Skin epidermis (tissue), 12 donors: ENCODE measurements around the gene MACROD2.
"Not testable (repeated sequence)": the region's sequence is repeated elsewhere in the genome, so short reads cannot be mapped to it uniquely, and the experiment has no call there.

Source experiments
- H3K27ac ChIP-seq, 21 experiments: fragments of 200-600 bp; sonication (generic) in 11 of 21; one replicate each; pipeline ENCODE4 v1.5.0; 2020; ENCODE audit warnings: mild to moderate bottlenecking in 3 of 21, inconsistent platforms in 2 of 21, moderate library complexity in 2 of 21
- H3K4me3 ChIP-seq, 7 experiments: fragments of 200-600 bp; sonication (generic) in 2 of 7; one replicate each; pipeline ENCODE4 v1.5.0; 2020; ENCODE audit warnings: inconsistent platforms in 2 of 7, mild to moderate bottlenecking in 2 of 7, moderate library complexity in 1 of 7

MACROD2 gene

GRCh38 chr20:15122613-15123012 is 1127.3 kb downstream of the MACROD2 start:
- no peak overlapping the region for H3K27ac ChIP-seq
- no peak overlapping the region for H3K4me3 ChIP-seq

- Histone ChIP-seq H3K4me3 (no peak overlapping the region), H3K27ac (no peak overlapping the region)
These were observed 1135.9 kb downstream of the MACROD2 start for GRCh38 chr20:15131176-15131575.

- H3K4me3 ChIP-seq = no peak overlapping the region
These were observed 1143.3 kb downstream of the MACROD2 start for GRCh38 chr20:15138548-15139126.

GRCh38 chr20:15139522-15139921 is 1144.2 kb downstream of the MACROD2 start:
- H3K4me3 ChIP-seq = no peak overlapping the region
- H3K27ac ChIP-seq = no peak overlapping the region

More at GRCh38 chr20:15138548-15139126, 1143.3 kb downstream of the MACROD2 start:
- no peak overlapping the region for H3K27ac ChIP-seq

DNA sequence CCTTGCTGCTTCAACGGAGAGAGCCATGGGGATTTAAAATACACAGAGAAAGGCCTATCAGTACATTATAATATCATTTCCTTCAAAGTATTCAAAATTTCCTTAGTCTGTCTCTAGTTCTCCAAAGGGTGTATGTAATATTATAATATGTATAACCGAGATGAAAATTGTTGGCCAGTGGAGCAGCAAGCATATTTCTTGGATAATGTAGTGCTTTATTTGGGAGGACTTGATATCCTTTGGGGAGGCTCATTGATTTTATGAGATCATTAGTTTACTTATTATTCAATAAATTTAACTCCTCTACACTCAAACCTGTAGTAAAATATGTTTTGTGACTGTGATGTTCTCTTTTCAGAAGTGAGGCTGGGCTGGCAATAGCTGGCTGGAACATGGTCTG is 1145.0 kb downstream of the MACROD2 start:
- H3K27ac ChIP-seq = no peak overlapping the region
- H3K4me3 ChIP-seq = no peak overlapping the region

DNA sequence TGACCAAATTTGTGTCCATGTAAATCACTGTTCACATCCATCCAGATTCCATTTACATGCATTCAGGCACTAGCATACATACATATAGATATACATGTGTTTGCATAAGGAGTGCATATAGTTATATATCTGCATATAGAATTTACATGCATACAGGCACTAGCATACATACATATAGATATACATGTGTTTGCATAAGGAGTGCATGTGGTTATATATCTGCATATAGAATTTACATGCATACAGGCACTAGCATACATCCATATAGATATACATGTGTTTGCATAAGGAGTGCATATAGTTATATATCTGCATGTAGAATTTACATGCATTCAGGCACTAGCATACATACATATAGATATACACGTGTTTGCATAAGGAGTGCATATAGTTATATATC is 1145.6 kb downstream of the MACROD2 start:
- not testable (repeated sequence) for H3K4me3 ChIP-seq, H3K27ac ChIP-seq

- no peak overlapping the region for H3K4me3 ChIP-seq
- no peak overlapping the region for H3K27ac ChIP-seq
These were observed 1146.5 kb downstream of the MACROD2 start for GRCh38 chr20:15141861-15142260.

DNA sequence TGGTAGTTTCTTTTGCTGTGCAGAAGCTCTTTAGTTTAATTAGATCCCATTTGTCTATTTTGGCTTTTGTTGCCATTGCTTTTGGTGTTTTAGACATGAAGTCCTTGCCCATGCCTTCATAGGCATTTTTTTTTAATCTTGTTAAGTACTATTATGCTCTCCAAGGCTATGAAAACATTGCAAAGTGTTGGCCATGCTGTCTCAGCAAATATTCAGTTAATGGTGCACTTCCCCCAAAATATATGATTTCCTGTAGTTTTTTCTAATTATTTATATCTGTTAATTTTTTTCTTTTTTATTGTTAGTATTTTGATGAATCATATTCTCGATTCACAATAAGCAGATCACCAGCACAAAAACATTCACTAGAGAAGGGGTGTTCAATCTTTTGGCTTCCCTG is 1148.2 kb downstream of the MACROD2 start:
- Histone ChIP-seq H3K4me3 (no peak overlapping the region), H3K27ac (no peak overlapping the region)

DNA sequence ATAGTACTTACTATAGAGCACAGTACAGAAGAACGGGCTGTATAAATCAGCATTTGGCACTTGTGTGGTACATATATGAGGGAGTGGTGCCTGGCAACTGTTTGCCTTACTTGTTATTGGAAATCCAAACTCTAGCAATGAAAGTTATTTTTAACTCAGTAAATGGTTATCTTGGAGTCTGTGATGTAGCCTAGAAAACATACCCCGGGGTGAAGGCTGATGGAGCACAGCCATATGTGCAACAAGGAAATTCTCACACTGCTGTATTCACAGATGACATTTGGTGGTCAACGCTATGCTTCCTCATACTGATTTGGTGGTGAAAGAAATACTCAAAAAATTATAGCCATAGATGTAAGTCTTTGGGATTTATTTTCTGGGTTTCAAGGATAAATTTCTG is 1149.6 kb downstream of the MACROD2 start:
- no peak overlapping the region for H3K27ac ChIP-seq
- no peak overlapping the region for H3K4me3 ChIP-seq

GRCh38 chr20:15146948-15147347 is 1151.6 kb downstream of the MACROD2 start:
- H3K27ac ChIP-seq = no peak overlapping the region
- H3K4me3 ChIP-seq = no peak overlapping the region

GRCh38 chr20:15154070-15154469 is 1158.8 kb downstream of the MACROD2 start:
- Histone ChIP-seq H3K27ac (no peak overlapping the region), H3K4me3 (no peak overlapping the region)

DNA sequence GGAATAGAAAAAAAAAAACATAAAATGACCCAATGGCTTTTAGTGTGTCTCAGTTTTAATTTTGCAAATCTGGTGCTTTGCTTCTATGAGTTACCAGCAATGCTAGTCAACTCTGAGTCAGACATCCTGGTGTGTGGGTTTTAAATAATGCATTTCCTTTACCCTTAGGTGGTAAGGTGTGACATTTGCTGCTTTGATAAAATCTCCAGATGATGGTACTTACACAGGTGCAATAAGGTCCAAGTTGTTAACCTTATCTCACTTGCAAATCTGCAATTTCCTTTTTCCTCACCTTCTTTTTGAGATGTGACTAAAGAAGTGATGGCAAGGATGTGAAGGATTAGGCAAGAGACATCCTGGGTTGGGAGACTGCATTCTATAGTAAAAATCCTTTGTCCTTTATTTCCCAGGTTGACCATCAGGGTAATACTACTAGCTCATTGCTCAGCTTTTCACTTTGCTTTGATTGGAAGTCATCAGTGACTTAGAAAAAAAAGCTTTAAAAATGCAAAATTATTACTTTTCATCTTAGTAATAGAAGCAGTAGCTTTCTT is 1160.6 kb downstream of the MACROD2 start:
- no peak overlapping the region for H3K4me3 ChIP-seq
- H3K27ac ChIP-seq = no peak overlapping the region

DNA sequence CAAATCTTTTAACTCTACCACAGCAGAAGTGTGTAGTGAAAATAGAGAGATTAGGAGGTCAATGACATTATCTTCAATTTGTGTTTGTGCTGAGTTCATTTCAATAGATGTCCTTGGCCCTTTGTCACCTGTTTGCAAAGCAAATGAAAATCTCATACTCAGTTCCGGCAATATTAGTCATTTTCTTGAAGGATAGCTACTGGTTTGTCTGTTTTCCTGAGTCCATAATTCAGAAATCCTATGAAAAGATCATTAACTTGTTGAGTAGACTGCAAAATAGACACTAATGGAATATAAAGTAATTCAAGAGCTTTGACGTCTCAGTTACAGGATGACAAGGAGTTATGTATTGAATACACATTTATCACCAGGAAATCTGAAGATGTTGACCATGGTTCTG is 1163.2 kb downstream of the MACROD2 start:
- Histone ChIP-seq H3K4me3 (no peak overlapping the region), H3K27ac (no peak overlapping the region)

DNA sequence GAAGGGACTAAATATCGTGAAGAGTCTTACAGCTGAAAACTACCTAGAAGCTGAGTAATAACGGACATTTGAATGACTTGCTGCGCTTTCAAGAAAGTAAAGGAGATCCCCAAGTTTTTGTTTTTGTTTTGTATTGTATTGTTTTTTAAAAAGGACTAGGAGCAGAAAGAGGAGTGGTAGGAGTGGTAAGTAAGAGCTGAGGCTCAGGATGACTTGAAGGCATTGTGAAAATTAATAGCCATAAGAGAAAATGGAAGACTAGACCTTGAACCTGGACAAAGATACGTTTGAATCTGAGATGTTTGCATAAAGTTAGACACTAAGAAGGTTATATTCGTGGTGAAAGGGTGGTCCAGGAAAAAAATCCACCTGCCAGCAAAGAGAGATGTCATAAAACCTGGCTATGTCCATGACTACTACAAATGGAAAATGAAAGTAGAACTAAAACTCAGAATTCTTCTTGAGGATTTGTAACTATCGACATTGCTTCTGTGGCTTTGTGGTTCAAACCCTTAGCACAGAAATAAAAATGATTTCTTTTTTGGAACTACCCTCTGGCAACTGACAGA is 1166.8 kb downstream of the MACROD2 start:
- Histone ChIP-seq H3K27ac (no peak overlapping the region), H3K4me3 (peak overlapping the region in 1 of 7 experiments; percentile 4)

GRCh38 chr20:15163632-15164031 is 1168.3 kb downstream of the MACROD2 start:
- H3K27ac ChIP-seq = no peak overlapping the region
- H3K4me3 ChIP-seq = no peak overlapping the region

- H3K4me3 ChIP-seq = no peak overlapping the region
- no peak overlapping the region for H3K27ac ChIP-seq
These were observed 1169.4 kb downstream of the MACROD2 start for GRCh38 chr20:15164726-15165125.

DNA sequence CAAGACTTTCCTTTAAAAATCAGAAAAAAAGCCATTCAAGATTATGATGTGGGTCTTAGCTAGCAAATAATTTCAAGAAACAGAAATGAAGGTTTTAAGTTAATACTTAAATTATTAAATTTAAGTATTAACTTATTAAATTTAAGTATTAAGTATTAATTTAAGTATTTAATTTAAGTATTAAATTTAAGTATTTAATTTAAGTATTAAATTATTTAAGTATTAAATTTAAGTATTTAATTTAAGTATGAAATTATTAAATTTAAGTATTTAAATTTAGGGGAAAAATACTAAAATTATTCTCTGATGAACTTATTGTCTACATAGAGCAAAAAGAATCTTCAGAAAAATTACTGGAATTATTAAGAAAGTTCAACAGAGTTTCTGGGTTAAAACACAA is 1171.4 kb downstream of the MACROD2 start:
- no peak overlapping the region for H3K27ac ChIP-seq
- no peak overlapping the region for H3K4me3 ChIP-seq

DNA sequence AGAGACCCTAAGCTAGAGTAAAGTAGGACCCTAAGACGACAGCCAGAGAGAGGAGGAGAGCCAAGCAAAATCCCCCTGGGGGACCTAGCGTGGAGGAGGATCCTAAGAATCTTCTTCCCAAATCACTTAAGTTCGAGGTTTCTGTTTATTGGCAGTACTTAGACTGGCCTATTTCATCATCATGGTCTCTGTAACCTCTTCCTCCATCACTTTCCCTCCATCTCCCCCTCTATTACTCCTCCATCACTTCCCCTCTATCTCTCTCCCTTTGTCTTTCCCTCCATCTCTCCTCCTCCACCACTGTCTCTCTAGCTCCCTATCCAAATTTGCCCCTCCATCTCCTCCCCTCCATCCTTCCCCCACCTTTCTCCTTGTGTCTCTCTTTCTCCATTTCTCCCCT is 1175.7 kb downstream of the MACROD2 start:
- no peak overlapping the region for H3K27ac ChIP-seq
- no peak overlapping the region for H3K4me3 ChIP-seq

- H3K4me3 ChIP-seq = no peak overlapping the region
- H3K27ac ChIP-seq = no peak overlapping the region
These were observed 1181.6 kb downstream of the MACROD2 start for GRCh38 chr20:15176929-15177328.

- Histone ChIP-seq H3K27ac (no peak overlapping the region), H3K4me3 (no peak overlapping the region)
These were observed 1183.3 kb downstream of the MACROD2 start for GRCh38 chr20:15178581-15178980.

GRCh38 chr20:15179381-15179780 is 1184.1 kb downstream of the MACROD2 start:
- H3K4me3 ChIP-seq = no peak overlapping the region
- H3K27ac ChIP-seq = no peak overlapping the region

DNA sequence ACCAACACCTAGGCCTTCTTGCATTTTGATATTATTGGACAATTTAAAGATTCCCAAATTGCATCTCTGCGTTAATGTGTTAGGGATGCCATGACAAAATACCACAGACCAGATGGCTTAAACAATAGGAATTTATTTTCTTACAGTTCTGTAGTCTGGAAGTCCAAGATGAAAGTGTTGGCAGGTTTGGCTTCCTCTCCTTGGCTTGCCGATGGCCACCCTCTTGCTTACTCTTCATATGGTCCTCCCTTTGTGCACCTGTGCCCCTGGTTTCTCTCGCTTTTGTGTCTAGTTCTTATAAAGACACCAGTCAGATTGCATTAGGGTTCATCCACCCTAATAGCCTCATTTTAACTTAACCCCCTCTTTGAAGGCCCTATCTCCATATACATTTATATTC is 1184.5 kb downstream of the MACROD2 start:
- no peak overlapping the region for H3K27ac ChIP-seq

More for the DNA sequence above, 1184.5 kb downstream of the MACROD2 start:
- H3K4me3 ChIP-seq = no peak overlapping the region
